Activated CD8-positive, alpha-beta T cell treated with anti-CD3 and anti-CD28 coated beads, Interleukin-2, amount 10 ng/mL, durations not matched to agents 7 days and 5 days (primary cell): ENCODE data around the gene VIPAS39. TPM values are rescaled to one million over a fixed set of nuclear protein-coding genes. Genes with fewer than 3 reads are reported as not detected.

ENCODE experiments used
- ATAC-seq: fragments of 150-1000 bp; cut with Tn5 transposase; one replicate; pipeline ENCODE4 v1.10.0; 2021; ENCODE audit warnings: moderate library complexity
- CTCF ChIA-PET: fragments of 350-600 bp; sonication (Branson Sonifier 250); formaldehyde crosslinking; loops from one replicate; lab custom pipeline; 2021; ENCODE audit warnings: antibody characterized with exemption; lab: Charles Lee
- POLR2A ChIA-PET: fragments of 350-600 bp; sonication (Branson Sonifier 250); formaldehyde crosslinking; loops from one replicate; lab custom pipeline; 2021; ENCODE audit warnings: antibody characterized with exemption; lab: Charles Lee
- DNase-seq: peaks from one replicate; pipeline ENCODE4 v3.0.0-alpha.2; 2020
- H3K27ac Mint-ChIP-seq: one replicate; pipeline ENCODE4 v1.8.0; 2021; ENCODE audit warnings: mild to moderate bottlenecking, mixed read lengths
- H3K27me3 Mint-ChIP-seq: one replicate; pipeline ENCODE4 v1.8.0; 2021; ENCODE audit warnings: low read depth, mixed read lengths
- H3K36me3 Mint-ChIP-seq: one replicate; pipeline ENCODE4 v1.8.0; 2021; ENCODE audit warnings: low read depth, mixed read lengths
- H3K4me1 Mint-ChIP-seq: one replicate; pipeline ENCODE4 v1.8.0; 2021; ENCODE audit warnings: low read depth, mixed read lengths
- H3K4me3 Mint-ChIP-seq: one replicate; pipeline ENCODE4 v1.8.0; 2021; ENCODE audit warnings: mild to moderate bottlenecking, mixed read lengths
- H3K9me3 Mint-ChIP-seq: one replicate; pipeline ENCODE4 v1.8.0; 2022; ENCODE audit warnings: mixed read lengths; ENCODE audit not compliant: insufficient read depth
- total RNA-seq, 2 experiments: library from RNA; stranded (reverse); gene quantifications; one replicate each; pipeline ENCODE4 v1.2.3, GENCODE V29; 2021

VIPAS39 gene
- total RNA-seq: 10 to 100 TPM; 18.4 to 19.3 TPM

DNA sequence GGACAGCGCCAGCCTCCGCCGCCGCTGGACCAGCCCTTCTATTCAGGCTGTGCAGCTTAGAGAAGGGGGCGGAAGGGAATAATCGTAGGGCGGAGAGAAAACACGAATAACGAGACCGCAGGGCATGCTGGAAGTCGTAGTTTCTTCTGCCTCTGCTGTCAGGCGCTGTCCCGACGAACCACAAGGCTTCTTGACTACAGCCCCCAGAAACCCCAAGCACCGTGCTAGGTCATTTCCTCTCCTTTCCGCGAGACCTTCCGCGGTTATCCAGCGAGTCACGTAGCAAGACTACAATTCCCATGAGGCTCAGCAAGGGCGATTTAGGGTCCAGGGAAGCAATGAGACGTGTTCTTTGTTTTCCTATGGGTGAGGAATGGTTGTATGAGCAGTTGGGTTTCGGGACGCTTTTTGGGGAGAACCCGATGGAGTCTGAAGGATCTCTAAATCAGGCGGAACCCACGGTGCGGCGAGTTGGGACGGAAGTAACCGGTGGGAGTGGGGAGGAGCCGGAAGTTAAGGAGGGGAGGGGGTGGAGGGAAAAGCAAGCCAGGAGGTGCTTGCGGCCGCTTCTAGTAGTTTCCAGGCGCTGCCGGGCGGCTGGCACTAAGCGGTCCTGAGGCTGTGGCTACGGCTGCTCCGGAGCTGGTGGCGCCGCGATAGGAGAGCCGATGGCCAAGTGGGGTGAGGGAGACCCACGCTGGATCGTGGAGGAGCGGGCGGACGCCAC, at the start of gene VIPAS39, which contains the start of gene AHSA1:
Gene VIPAS39 (minus strand): TSS at position 80 of the 727 bp plus-strand sequence. CDS start 3,499 bp downstream, outside the sequence.
Gene AHSA1 (plus strand): TSS at position 572 of the 727 bp plus-strand sequence. CDS start 97 bp downstream, at position 669.
- Mint-ChIP-seq H3K4me3 (peak within 1 kb of the TSS; percentile 100), H3K36me3 (peaks cover 43% of the 10 kb centered on the region), H3K4me1 (peaks cover 26% of the 10 kb centered on the region), H3K9me3 (no peaks in the 10 kb centered on the region), H3K27ac (peak within 1 kb of the TSS; percentile 100), H3K27me3 (no peaks in the 10 kb centered on the region)
- ChIA-PET POLR2A (interaction anchor here (0.5 to 1.0 kb wide), 6 partner anchors 18 to 251 kb away, joined by 3 to 4 read pairs (median 4); partner anchors contain the start of genes ALKBH1, SAMD15, SLIRP and TMED8), CTCF (interaction anchor here (0.6 to 3.6 kb wide), 9 partner anchors 81 to 306 kb away, joined by 3 to 48 read pairs (median 3); partner anchors contain the start of genes SAMD15 and TMED8)
- DNase-seq: peak; percentile 98
- peak; percentile 92 for ATAC-seq

- ChIA-PET POLR2A (no interaction called here), CTCF (interaction anchor here (1.0 kb wide), 1 partner anchor 134 kb away, joined by 4 read pairs; no protein-coding TSS in a partner anchor)
- H3K27ac Mint-ChIP-seq: no peak overlapping the region
- H3K27me3 Mint-ChIP-seq: peaks cover 7% of the 10 kb centered on the region
- H3K36me3 Mint-ChIP-seq: peaks cover 32% of the 10 kb centered on the region
- no peak overlapping the region for H3K4me3 Mint-ChIP-seq
- DNase-seq (no peak), ATAC-seq (no peak)
- no peaks in the 10 kb centered on the region for H3K9me3 Mint-ChIP-seq
- H3K4me1 Mint-ChIP-seq: no peaks in the 10 kb centered on the region
These were observed 47.6 kb upstream of the VIPAS39 start for GRCh38 chr14:77505031-77505430.

DNA sequence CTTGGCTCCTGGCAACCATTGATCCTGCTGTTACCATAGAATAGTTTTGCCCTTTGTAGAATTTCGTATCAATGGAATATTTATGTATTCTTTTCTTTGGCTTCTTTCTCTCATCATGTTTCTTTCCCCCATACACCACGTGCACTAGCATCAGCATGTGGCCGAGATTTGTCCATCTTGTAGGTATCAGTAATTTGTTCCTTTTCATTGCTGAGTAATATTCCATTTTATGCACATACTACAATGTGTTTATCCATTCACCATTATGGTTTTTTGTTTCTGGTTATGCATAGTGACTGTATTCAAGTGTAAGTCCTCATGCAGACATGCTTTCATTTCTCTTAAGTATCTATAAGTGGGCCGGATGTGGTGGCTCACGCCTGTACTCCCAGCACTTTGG, 45.7 kb upstream of the VIPAS39 start:
- Mint-ChIP-seq H3K4me1 (peaks cover 2% of the 10 kb centered on the region), H3K27me3 (peaks cover 17% of the 10 kb centered on the region), H3K9me3 (no peaks in the 10 kb centered on the region), H3K36me3 (peaks cover 19% of the 10 kb centered on the region), H3K4me3 (no peak overlapping the region), H3K27ac (no peak overlapping the region)
- ATAC-seq (no peak), DNase-seq (no peak)
- ChIA-PET CTCF (no interaction called here), POLR2A (no interaction called here)

DNA sequence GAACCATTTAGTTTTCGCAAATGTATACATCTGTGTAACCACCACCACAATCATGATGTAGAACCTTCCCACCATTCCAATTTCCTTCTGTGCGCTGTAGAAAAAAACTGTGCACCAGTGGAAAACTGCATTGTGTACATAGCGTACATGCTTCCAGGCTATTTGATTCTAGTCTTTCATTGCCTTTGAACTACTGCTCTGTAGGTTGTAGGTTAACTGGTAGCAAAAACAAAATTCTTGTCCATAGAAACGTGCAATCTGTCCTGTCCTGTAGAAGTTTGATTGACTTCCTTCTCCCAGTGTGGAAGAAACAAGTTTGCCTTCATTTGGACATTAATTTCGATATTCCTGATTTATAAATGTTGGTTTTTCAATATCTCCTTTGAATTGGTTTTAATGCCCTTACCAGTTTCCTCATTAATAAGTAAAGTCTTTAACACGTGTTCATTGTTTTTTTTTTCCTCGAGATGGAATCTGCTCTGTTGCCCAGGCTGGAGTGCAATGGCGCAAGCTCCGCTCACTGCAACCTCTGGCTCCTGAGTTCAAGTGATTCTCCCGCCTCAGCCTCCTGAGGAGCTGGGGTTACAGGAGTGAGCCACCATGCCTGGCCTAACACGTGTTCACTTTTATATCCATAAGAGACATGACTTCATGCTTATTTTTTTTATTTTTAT, 44.8 kb upstream of the VIPAS39 start:
- CTCF ChIA-PET: no interaction called here
- Mint-ChIP-seq H3K27ac (no peak overlapping the region), H3K4me3 (no peak overlapping the region), H3K36me3 (peaks cover 12% of the 10 kb centered on the region), H3K4me1 (peaks cover 7% of the 10 kb centered on the region), H3K9me3 (no peaks in the 10 kb centered on the region), H3K27me3 (peaks cover 21% of the 10 kb centered on the region)
- POLR2A ChIA-PET: no interaction called here
- no peak for ATAC-seq
- no peak for DNase-seq

GRCh38 chr14:77498984-77499527, 41.7 kb upstream of the VIPAS39 start:
- ChIA-PET POLR2A (no interaction called here), CTCF (no interaction called here)
- peak; percentile 18 for ATAC-seq
- peaks cover 7% of the 10 kb centered on the region for H3K4me1 Mint-ChIP-seq
- no peak overlapping the region for H3K27ac Mint-ChIP-seq
- H3K36me3 Mint-ChIP-seq: peaks cover 4% of the 10 kb centered on the region
- no peaks in the 10 kb centered on the region for H3K9me3 Mint-ChIP-seq
- H3K4me3 Mint-ChIP-seq: peak overlapping the region; percentile 43
- peaks cover 24% of the 10 kb centered on the region for H3K27me3 Mint-ChIP-seq
- no peak for DNase-seq

- H3K4me3 Mint-ChIP-seq: peak within 1 kb of the TSS; percentile 67
- peak; percentile 68 for DNase-seq
- ATAC-seq: peak; percentile 94
- no peaks in the 10 kb centered on the region for H3K9me3 Mint-ChIP-seq
- H3K4me1 Mint-ChIP-seq: peaks cover 7% of the 10 kb centered on the region
- peaks cover 3% of the 10 kb centered on the region for H3K36me3 Mint-ChIP-seq
- POLR2A ChIA-PET: no interaction called here
- H3K27me3 Mint-ChIP-seq: peaks cover 24% of the 10 kb centered on the region
- CTCF ChIA-PET: no interaction called here
- H3K27ac Mint-ChIP-seq: no peak within 1 kb of the TSS
These were observed 40.9 kb upstream of the VIPAS39 start, which contains the start of gene ISM2 for GRCh38 chr14:77498120-77498979. Gene ISM2, minus strand, starts transcription at chr14:77498816. Its CDS starts 23 bp downstream, at chr14:77498793.

- Mint-ChIP-seq H3K9me3 (no peaks in the 10 kb centered on the region), H3K4me1 (peaks cover 7% of the 10 kb centered on the region), H3K4me3 (no peak overlapping the region), H3K36me3 (no peaks in the 10 kb centered on the region), H3K27me3 (peaks cover 20% of the 10 kb centered on the region), H3K27ac (no peak overlapping the region)
- no peak for DNase-seq
- ATAC-seq: no peak
- ChIA-PET POLR2A (no interaction called here), CTCF (no interaction called here)
These were observed 37.9 kb upstream of the VIPAS39 start for GRCh38 chr14:77495334-77495733.

DNA sequence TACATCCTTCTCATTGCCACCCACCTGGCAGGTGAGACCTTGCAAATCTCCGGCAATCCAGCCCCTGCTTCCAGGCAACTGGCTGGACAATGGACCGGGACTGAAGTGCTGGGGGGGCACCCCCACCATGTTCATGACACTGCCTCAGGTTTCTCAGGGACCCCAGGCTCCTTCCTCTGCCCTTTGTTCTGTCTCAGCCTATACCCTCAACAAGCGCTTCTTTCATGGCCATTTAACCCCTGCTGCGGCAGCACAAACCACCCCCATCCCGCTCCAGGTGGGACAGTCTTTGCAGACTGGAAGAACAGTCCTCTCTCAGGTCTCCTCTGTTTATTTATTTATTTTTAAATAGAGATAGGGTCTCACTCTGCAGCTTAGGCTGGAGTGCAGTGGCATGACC, 33.7 kb upstream of the VIPAS39 start:
- Mint-ChIP-seq H3K4me3 (no peak overlapping the region), H3K27ac (no peak overlapping the region), H3K36me3 (no peaks in the 10 kb centered on the region), H3K4me1 (no peaks in the 10 kb centered on the region), H3K27me3 (no peaks in the 10 kb centered on the region), H3K9me3 (no peaks in the 10 kb centered on the region)
- ChIA-PET CTCF (no interaction called here), POLR2A (no interaction called here)
- no peak for ATAC-seq
- no peak for DNase-seq

DNA sequence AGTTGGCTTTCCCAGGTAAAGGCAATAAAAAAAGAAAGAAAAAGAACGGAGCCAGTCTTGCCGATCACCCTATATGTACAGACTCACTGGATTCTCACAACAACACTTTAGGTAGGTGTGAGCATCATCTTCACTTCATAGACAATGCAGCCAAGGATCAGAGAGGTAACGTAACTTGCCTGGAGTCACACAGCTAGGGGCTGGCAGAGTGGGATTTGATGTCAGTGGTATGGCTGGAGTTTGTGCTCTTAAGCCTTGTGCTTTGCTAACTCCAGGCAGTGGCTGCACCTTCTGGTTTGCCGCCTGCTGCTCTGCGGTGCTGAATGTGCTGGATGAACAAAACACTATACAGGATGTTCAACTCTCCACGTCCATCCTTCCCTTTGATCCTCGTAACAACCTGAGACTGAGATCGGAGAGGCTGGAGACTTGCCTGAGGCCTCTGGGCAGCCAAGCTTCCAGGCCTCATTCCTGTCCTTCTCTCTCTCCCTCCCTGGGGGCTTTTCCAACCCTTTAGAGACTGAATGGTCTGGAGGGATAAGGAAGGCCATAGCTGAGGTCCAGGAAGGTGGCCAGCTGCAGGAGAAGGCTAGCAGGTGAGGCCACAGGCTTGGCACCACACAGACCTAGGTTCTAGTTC, 33.1 kb upstream of the VIPAS39 start:
- Mint-ChIP-seq H3K27ac (no peak overlapping the region), H3K4me1 (no peaks in the 10 kb centered on the region), H3K27me3 (no peaks in the 10 kb centered on the region), H3K9me3 (no peaks in the 10 kb centered on the region), H3K36me3 (no peaks in the 10 kb centered on the region), H3K4me3 (no peak overlapping the region)
- ChIA-PET CTCF (no interaction called here), POLR2A (no interaction called here)
- no peak for ATAC-seq
- DNase-seq: no peak

DNA sequence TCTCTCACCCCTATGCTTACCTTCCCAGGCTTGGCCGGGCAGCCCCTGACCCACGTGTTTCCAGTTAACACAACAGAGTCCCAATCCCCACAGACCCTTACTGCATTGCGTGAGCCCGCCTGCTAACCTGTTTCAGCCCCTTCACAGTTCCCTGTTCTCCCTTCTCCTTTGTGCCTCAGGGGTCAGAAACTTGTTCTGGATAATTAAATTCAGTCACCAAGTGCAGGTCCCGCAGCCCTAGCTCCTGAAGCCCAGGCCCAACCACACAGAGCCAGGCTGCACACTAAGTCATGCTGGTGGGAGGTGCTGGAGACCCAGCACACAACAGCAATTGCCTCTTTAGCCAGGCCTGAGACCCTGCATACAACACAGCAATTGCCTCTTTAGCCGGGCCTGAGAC, 31.6 kb upstream of the VIPAS39 start:
- no peaks in the 10 kb centered on the region for H3K4me1 Mint-ChIP-seq
- H3K9me3 Mint-ChIP-seq: no peaks in the 10 kb centered on the region
- H3K27me3 Mint-ChIP-seq: no peaks in the 10 kb centered on the region
- DNase-seq: no peak
- POLR2A ChIA-PET: no interaction called here
- CTCF ChIA-PET: no interaction called here
- no peak overlapping the region for H3K27ac Mint-ChIP-seq
- no peaks in the 10 kb centered on the region for H3K36me3 Mint-ChIP-seq
- no peak for ATAC-seq
- H3K4me3 Mint-ChIP-seq: no peak overlapping the region

GRCh38 chr14:77488558-77488957, 31.2 kb upstream of the VIPAS39 start:
- Mint-ChIP-seq H3K36me3 (no peaks in the 10 kb centered on the region), H3K27me3 (no peaks in the 10 kb centered on the region), H3K4me3 (no peak overlapping the region), H3K9me3 (no peaks in the 10 kb centered on the region), H3K4me1 (no peaks in the 10 kb centered on the region), H3K27ac (no peak overlapping the region)
- ATAC-seq (no peak), DNase-seq (no peak)
- ChIA-PET POLR2A (no interaction called here), CTCF (interaction anchor here (0.6 kb wide), 1 partner anchor 101 kb away, joined by 3 read pairs; no protein-coding TSS in a partner anchor)
